ENCODE data around the gene SPTB. TPM values are rescaled to one million over a fixed set of nuclear protein-coding genes. Genes with fewer than 3 reads are reported as not detected.

SPTB gene
- polyA plus RNA-seq, 1 donor (not counting 4 experiments of a cell fraction or from before 2014, with no cell fraction given), result not detected

GRCh38 chr14:64844272-64844671 is 35.4 kb downstream of the SPTB start:
- no peak for TF ChIP-seq CTCF (optimal IDR thresholded peaks at IDR 0.05 in 1 of 3, IDR thresholded peaks at IDR 0.05 in 1 of 3, conservative IDR thresholded peaks at IDR 0.05 in 1 of 3; ENCODE audit: extremely low read depth in 1 of 3, insufficient read depth in 2 of 3, low read length in 3 of 3)
- no peak for TF ChIP-seq EZH2 (IDR thresholded peaks at IDR 0.05; ENCODE audit: low read length)
- Histone ChIP-seq H3K4me1 (ENCODE audit: control insufficient read depth, extremely low read depth, insufficient read depth, low read length) (no peaks in the 10 kb centered on the region), H3K4me2 (ENCODE audit: control insufficient read depth, extremely low read depth, insufficient read depth, low read depth, low read length) (no peak overlapping the region), H3K4me3 (ENCODE audit: control insufficient read depth in 2 of 3, extremely low read depth in 1 of 3, insufficient read depth in 2 of 3, low read depth in 1 of 3, low read length in 3 of 3) (no peak overlapping the region), H3K27ac (ENCODE audit: control insufficient read depth, insufficient read depth, low read length) (no peak overlapping the region), H2AFZ (ENCODE audit: control insufficient read depth, low read length) (no peak overlapping the region), H3K79me2 (ENCODE audit: control insufficient read depth, insufficient read depth, low read length) (no peaks in the 10 kb centered on the region), H3K27me3 (ENCODE audit: control insufficient read depth, extremely low read depth, insufficient read depth, low read length) (peaks cover 61% of the 10 kb centered on the region), H4K20me1 (ENCODE audit: control insufficient read depth, extremely low read depth, insufficient read depth, low read length) (no peaks in the 10 kb centered on the region), H3K9me3 (ENCODE audit: control insufficient read depth, low read depth, low read length) (no peaks in the 10 kb centered on the region), H3K9ac (ENCODE audit: control insufficient read depth, extremely low read depth, insufficient read depth, low read length) (no peak overlapping the region), H3K9me1 (ENCODE audit: control insufficient read depth, extremely low read depth, insufficient read depth, low read length) (no peaks in the 10 kb centered on the region), H3K36me3 (ENCODE audit: control insufficient read depth in 2 of 2, extremely low read depth in 1 of 2, insufficient read depth in 2 of 2, low read length in 2 of 2) (no peaks in the 10 kb centered on the region)
- dilution Hi-C loops (cut with MboI; ENCODE audit: extremely low pct_ligation_motif_present, low sequenced_read_pairs), result no loop called here
- FAIRE-seq (no peak), DNase-seq (ENCODE audit: low read depth, low spot score) (no peak)

GRCh38 chr14:64843548-64843947 is 36.2 kb downstream of the SPTB start:
- dilution Hi-C loops (cut with MboI; ENCODE audit: extremely low pct_ligation_motif_present, low sequenced_read_pairs), result no loop called here
- Histone ChIP-seq H3K4me3 (ENCODE audit: control insufficient read depth in 2 of 3, extremely low read depth in 1 of 3, insufficient read depth in 2 of 3, low read depth in 1 of 3, low read length in 3 of 3) (no peak overlapping the region), H4K20me1 (ENCODE audit: control insufficient read depth, extremely low read depth, insufficient read depth, low read length) (no peaks in the 10 kb centered on the region), H3K4me1 (ENCODE audit: control insufficient read depth, extremely low read depth, insufficient read depth, low read length) (peaks cover under 1% of the 10 kb centered on the region), H3K27ac (ENCODE audit: control insufficient read depth, insufficient read depth, low read length) (no peak overlapping the region), H3K9me3 (ENCODE audit: control insufficient read depth, low read depth, low read length) (no peaks in the 10 kb centered on the region), H3K9ac (ENCODE audit: control insufficient read depth, extremely low read depth, insufficient read depth, low read length) (no peak overlapping the region), H3K27me3 (ENCODE audit: control insufficient read depth, extremely low read depth, insufficient read depth, low read length) (peaks cover 61% of the 10 kb centered on the region), H2AFZ (ENCODE audit: control insufficient read depth, low read length) (no peak overlapping the region), H3K4me2 (ENCODE audit: control insufficient read depth, extremely low read depth, insufficient read depth, low read depth, low read length) (no peak overlapping the region), H3K9me1 (ENCODE audit: control insufficient read depth, extremely low read depth, insufficient read depth, low read length) (no peaks in the 10 kb centered on the region), H3K36me3 (ENCODE audit: control insufficient read depth in 2 of 2, extremely low read depth in 1 of 2, insufficient read depth in 2 of 2, low read length in 2 of 2) (no peaks in the 10 kb centered on the region), H3K79me2 (ENCODE audit: control insufficient read depth, insufficient read depth, low read length) (no peaks in the 10 kb centered on the region)
- TF ChIP-seq EZH2 (IDR thresholded peaks at IDR 0.05; ENCODE audit: low read length), result no peak
- no peak for TF ChIP-seq CTCF (optimal IDR thresholded peaks at IDR 0.05 in 1 of 3, IDR thresholded peaks at IDR 0.05 in 1 of 3, conservative IDR thresholded peaks at IDR 0.05 in 1 of 3; ENCODE audit: extremely low read depth in 1 of 3, insufficient read depth in 2 of 3, low read length in 3 of 3)
- DNase-seq (ENCODE audit: low read depth, low spot score) (no peak), FAIRE-seq (no peak)

Measured in keratinocyte (primary cell).